Measurements from ENCODE around the gene CACTIN. TPM values are rescaled to one million over a fixed set of nuclear protein-coding genes. Genes with fewer than 3 reads are reported as not detected.

Gene CACTIN
- total and polyA plus RNA-seq, 2 of the 8 experiments (the other 6 are each of a cell fraction or from before 2014, with no cell fraction given): 25.8 to 29.9 TPM

DNA sequence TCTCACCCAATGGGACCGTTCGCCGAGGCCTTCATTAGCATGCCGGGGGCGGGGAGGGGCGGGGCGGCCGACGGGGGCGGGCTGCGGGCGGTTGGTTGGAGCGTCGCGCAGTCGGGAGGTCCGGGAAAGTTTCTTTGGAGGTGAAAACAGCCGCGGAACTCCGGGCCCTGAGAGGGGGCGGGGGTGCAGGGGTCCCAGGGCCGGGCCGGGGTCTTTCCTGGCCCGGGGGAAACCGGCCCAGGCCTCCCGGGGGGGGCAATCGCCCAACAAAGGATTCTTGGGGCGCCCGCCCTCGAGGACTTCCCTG lies 53.8 kb downstream of the CACTIN start, which contains the start of gene HMG20B:
Gene HMG20B (plus strand): TSS at position 90 of the 307 bp plus-strand sequence. CDS start 366 bp downstream, outside the sequence.
- Histone ChIP-seq H3K79me1 (ENCODE audit: low read depth, low read length) (no peaks in the 10 kb centered on the region), H2AK5ac (ENCODE audit: low read depth, low read length) (no peak within 1 kb of the TSS), H2AFZ (ENCODE audit: low read length) (no peak within 1 kb of the TSS), H3K9me3 (ENCODE audit: insufficient read depth in 2 of 2, low read depth in 1 of 2, low read length in 1 of 2) (no peaks in the 10 kb centered on the region), H3K14ac (ENCODE audit: insufficient read length) (no peak within 1 kb of the TSS), H3K23ac (ENCODE audit: insufficient read length) (no peak within 1 kb of the TSS), H3K4me2 (ENCODE audit: insufficient read depth in 1 of 2, low read depth in 2 of 2, low read length in 2 of 2) (peak within 1 kb of the TSS; percentile 70 to 77), H3K9ac (replicated peaks in 1 of 4; ENCODE audit: extremely low read depth in 1 of 4, low read depth in 3 of 4, low read length in 3 of 4) (peak within 1 kb of the TSS in 3 of 4 experiments; percentile 42 to 60 (median 56); a peak in 5 of 7 replicates), H3K4ac (replicated peaks; ENCODE audit: insufficient read length, low read depth, low read length) (peak within 1 kb of the TSS; percentile 69), H2BK120ac (replicated peaks; ENCODE audit: low read depth, low read length) (no peak within 1 kb of the TSS), H4K91ac (replicated peaks; ENCODE audit: insufficient read length, low read length) (no peak within 1 kb of the TSS), H3K23me2 (ENCODE audit: low read depth, low read length) (peaks cover 21% of the 10 kb centered on the region; the same call in 1 of the 2 replicates), H4K8ac (ENCODE audit: extremely low read depth, insufficient read depth, low read length) (no peak within 1 kb of the TSS; the same call in 1 of the 2 replicates), H2BK5ac (ENCODE audit: low read depth, low read length) (peak within 1 kb of the TSS; percentile 24), H3K79me2 (ENCODE audit: control insufficient read depth in 1 of 2, insufficient read depth in 2 of 2, low read length in 2 of 2) (no peaks in the 10 kb centered on the region), H3K4me1 (replicated peaks in 1 of 4; ENCODE audit: control insufficient read depth in 3 of 4, insufficient read depth in 4 of 4, low read length in 3 of 4) (peaks cover 3 to 13% (median 12%) of the 10 kb centered on the region in 4 experiments; a peak in 6 of 7 replicates), H2BK20ac (ENCODE audit: low read length) (no peak within 1 kb of the TSS), H3K56ac (replicated peaks; ENCODE audit: insufficient read length, low read depth, low read length) (no peak within 1 kb of the TSS), H4K20me1 (replicated peaks in 1 of 2; ENCODE audit: control insufficient read depth in 1 of 2, insufficient read depth in 2 of 2, low read length in 2 of 2) (peaks cover 3 to 8% of the 10 kb centered on the region in 2 experiments), H3K18ac (ENCODE audit: extremely low read depth, low read length) (peak within 1 kb of the TSS; percentile 32), H3K4me3 (ENCODE audit: extremely low read depth in 1 of 4, insufficient read depth in 2 of 4, low read depth in 3 of 4, low read length in 4 of 4) (peak within 1 kb of the TSS; percentile 66 to 97 (median 82)), H2BK12ac (ENCODE audit: low read depth, low read length) (no peak within 1 kb of the TSS), H3K27me3 (replicated peaks in 1 of 4; ENCODE audit: control insufficient read depth in 3 of 4, extremely low read depth in 1 of 4, insufficient read depth in 3 of 4, low read length in 3 of 4) (no peaks in the 10 kb centered on the region), H2BK15ac (ENCODE audit: low read length) (no peak within 1 kb of the TSS), H4K5ac (ENCODE audit: insufficient read length, low read depth, low read length) (no peak within 1 kb of the TSS), H3K27ac (ENCODE audit: low read depth, low read length) (peak within 1 kb of the TSS; percentile 51; the same call in 1 of the 2 replicates), H3K36me3 (ENCODE audit: control insufficient read depth in 2 of 4, insufficient read depth in 4 of 4, low read length in 3 of 4) (no peaks in the 10 kb centered on the region)
- DNase-seq (ENCODE audit: low read depth in 1 of 2, low spot score in 2 of 2): no peak
- WGBS, 2 experiments (ENCODE audit: extremely low coverage in 1 of 2, insufficient coverage in 1 of 2, insufficient read length in 1 of 2, insufficient replicate concordance in 2 of 2, low coverage in 1 of 2, low lambda C conversion rate in 2 of 2, missing lambda C conversion rate in 1 of 2): 3% methylated on average over 7 of the region's 30 CpGs; no CpG with 5 or more reads in 1 of the 2 experiments
- FAIRE-seq: no peak
- ChIA-PET CTCF (ENCODE audit: partially characterized antibody) (no interaction called here), POLR2A (ENCODE audit: partially characterized antibody) (interaction anchor here (1.4 to 2.2 kb wide), 2 partner anchors 16 to 28 kb away, joined by 3 to 5 read pairs; partner anchors contain the start of gene MFSD12)
- 0 out of 2 replicates have a peak, but pooled peaks have one; percentile 1 for TF ChIP-seq TEAD4 (IDR thresholded peaks at IDR 0.05; ENCODE audit: low read depth, low read length)
- no peak for TF ChIP-seq POU5F1 (IDR thresholded peaks at IDR 0.05; ENCODE audit: low read depth, low read length)
- 0 out of 3 replicates have a peak, but pooled peaks of 1 of the 2 experiments have one; percentile 17 for TF ChIP-seq POLR2A (IDR thresholded peaks at IDR 0.05; ENCODE audit: control extremely low read depth in 1 of 2, low read depth in 2 of 2, low read length in 2 of 2)
- TF ChIP-seq PHF8 (conservative IDR thresholded peaks at IDR 0.05; ENCODE audit: low read depth, low read length): peak; percentile 22; the same call in 1 of the 2 replicates
